ENCODE measurements around the gene MLIP.

MLIP gene

GRCh38 chr6:54134935-54135334, 23.7 kb downstream of the MLIP start:
- no peak for DNase-seq (ENCODE audit: low read depth)

GRCh38 chr6:54135665-54136369, 24.6 kb downstream of the MLIP start:
- no peak for DNase-seq (ENCODE audit: low read depth)
- H3K4me3 ChIP-seq (ENCODE audit: low read depth, low read length) = no peak overlapping the region
- TF ChIP-seq CTCF (IDR thresholded peaks at IDR 0.05; ENCODE audit: low read depth, low read length, missing control alignments) = no peak

More at GRCh38 chr6:54134935-54135334, 23.7 kb downstream of the MLIP start:
- TF ChIP-seq CTCF (IDR thresholded peaks at IDR 0.05; ENCODE audit: low read depth, low read length, missing control alignments) = no peak
- H3K4me3 ChIP-seq (ENCODE audit: low read depth, low read length) = no peak overlapping the region

DNA sequence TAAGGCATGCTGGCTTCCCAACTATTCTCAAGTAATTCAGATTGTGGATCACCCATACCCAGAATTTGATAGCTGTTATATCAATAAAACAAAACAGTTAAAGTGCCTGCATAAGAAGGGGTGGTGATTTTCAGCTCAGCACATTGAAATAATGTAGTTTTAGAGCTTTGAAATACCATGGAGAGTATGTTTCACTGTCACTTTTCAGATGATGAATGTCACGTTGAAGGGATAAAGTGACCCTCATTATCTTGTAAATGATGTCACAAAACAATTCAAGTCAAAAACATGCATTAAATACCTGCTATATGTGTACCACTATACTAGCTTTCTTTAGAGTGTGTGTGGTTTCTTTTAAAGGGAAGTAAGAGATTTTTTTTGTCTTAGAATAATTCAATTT, 27.6 kb downstream of the MLIP start:
- H3K4me3 ChIP-seq (ENCODE audit: low read depth, low read length) = no peak overlapping the region
- TF ChIP-seq CTCF (IDR thresholded peaks at IDR 0.05; ENCODE audit: low read depth, low read length, missing control alignments) = no peak
- DNase-seq (ENCODE audit: low read depth) = no peak

DNA sequence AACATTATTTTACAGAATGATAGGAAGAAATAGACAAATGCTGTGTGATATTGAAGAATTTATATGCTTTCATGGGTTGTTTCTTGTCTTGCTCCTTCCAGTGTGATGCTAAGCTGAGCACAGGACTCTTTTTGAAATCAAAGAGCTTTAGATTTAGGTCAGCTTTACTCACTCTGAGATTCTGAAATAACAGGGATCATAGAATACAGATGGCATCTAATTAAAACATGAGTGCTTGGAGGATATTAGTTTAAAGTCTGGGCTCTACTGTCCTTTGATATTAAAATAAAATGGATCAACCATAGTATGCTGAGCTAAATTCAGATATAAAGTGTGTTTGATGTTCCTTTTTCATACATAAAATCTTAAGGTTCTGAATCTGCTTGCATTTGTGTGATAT, 29.6 kb downstream of the MLIP start:
- no peak overlapping the region for H3K4me3 ChIP-seq (ENCODE audit: low read depth, low read length)
- DNase-seq (ENCODE audit: low read depth) = no peak
- TF ChIP-seq CTCF (IDR thresholded peaks at IDR 0.05; ENCODE audit: low read depth, low read length, missing control alignments) = no peak

- TF ChIP-seq CTCF (IDR thresholded peaks at IDR 0.05; ENCODE audit: low read depth, low read length, missing control alignments) = no peak
- DNase-seq (ENCODE audit: low read depth) = no peak
- H3K4me3 ChIP-seq (ENCODE audit: low read depth, low read length) = no peak overlapping the region
Observed at GRCh38 chr6:54142889-54143519, 31.8 kb downstream of the MLIP start.

- TF ChIP-seq CTCF (IDR thresholded peaks at IDR 0.05; ENCODE audit: low read depth, low read length, missing control alignments) = no peak
- H3K4me3 ChIP-seq (ENCODE audit: low read depth, low read length) = no peak overlapping the region
- DNase-seq (ENCODE audit: low read depth) = no peak
Observed at GRCh38 chr6:54151861-54152260, 40.6 kb downstream of the MLIP start.
